Endometrial microvascular endothelial cells (primary cell): ENCODE results near the gene DYNC2I2. TPM values are rescaled to one million over a fixed set of nuclear protein-coding genes. Genes with fewer than 3 reads are reported as not detected.
"Not testable (repeated sequence)": the region's sequence is repeated elsewhere in the genome, so short reads cannot be mapped to it uniquely, and the experiment has no call there.

Source experiments
- in situ Hi-C: cut with HindIII; loops from 2 replicates; pipeline ENCODE4 v1.10.0; 2017; ENCODE audit warnings: low sequenced_read_pairs, low pct_unique_long_range_greater_than_20kb; ENCODE audit errors: inconsistent ontology term
- total RNA-seq: library from RNA; depleted of rRNA; stranded (reverse); fragments of >200 nt; gene quantifications from one replicate; pipeline ENCODE4 v1.2.3, GENCODE V29; 2015; ENCODE audit errors: inconsistent ontology term

The DYNC2I2 gene
- total RNA-seq, 1 donor from 2014 or later: 112 TPM

GRCh38 chr9:128688501-128689292 lies 32.0 kb upstream of the DYNC2I2 start, which contains the start of gene SET:
SET (plus strand) TSS chr9:128689222; CDS start chr9:128689583, 361 bp downstream.
- in situ Hi-C loops: no loop called here

- in situ Hi-C loops: no loop called here
Observed at GRCh38 chr9:128687453-128687852, 30.8 kb upstream of the DYNC2I2 start.

GRCh38 chr9:128685636-128686489 lies 29.2 kb upstream of the DYNC2I2 start:
- in situ Hi-C loops: no loop called here

- in situ Hi-C loops: no loop called here
Observed at GRCh38 chr9:128684325-128685199, 27.9 kb upstream of the DYNC2I2 start.

GRCh38 chr9:128684065-128684324 lies 27.3 kb upstream of the DYNC2I2 start:
- in situ Hi-C loops: no loop called here

GRCh38 chr9:128683340-128684064 lies 26.9 kb upstream of the DYNC2I2 start:
- in situ Hi-C loops: no loop called here

GRCh38 chr9:128677794-128678193 lies 21.1 kb upstream of the DYNC2I2 start:
- in situ Hi-C loops: no loop called here

GRCh38 chr9:128675382-128675781 lies 18.7 kb upstream of the DYNC2I2 start:
- in situ Hi-C loops: no loop called here

GRCh38 chr9:128669786-128670185 lies 13.1 kb upstream of the DYNC2I2 start:
- in situ Hi-C loops: no loop called here

GRCh38 chr9:128666481-128666941 lies 9.9 kb upstream of the DYNC2I2 start:
- in situ Hi-C loops: not testable (repeated sequence)

GRCh38 chr9:128657796-128658195 lies 1.1 kb upstream of the DYNC2I2 start:
- in situ Hi-C loops: no loop called here

- in situ Hi-C loops: no loop called here
Observed at GRCh38 chr9:128657344-128657704, 677 bp upstream of the DYNC2I2 start.

- in situ Hi-C loops: no loop called here
Observed at GRCh38 chr9:128654481-128654880, 2.2 kb downstream of the DYNC2I2 start.

GRCh38 chr9:128653908-128654307 lies 2.7 kb downstream of the DYNC2I2 start:
- in situ Hi-C loops: no loop called here

- in situ Hi-C loops: no loop called here
Observed at GRCh38 chr9:128651798-128652197, 4.8 kb downstream of the DYNC2I2 start.

- in situ Hi-C loops: not testable (repeated sequence)
Observed at GRCh38 chr9:128648206-128648605, 8.4 kb downstream of the DYNC2I2 start.

GRCh38 chr9:128643519-128644300 lies 12.9 kb downstream of the DYNC2I2 start:
- in situ Hi-C loops: no loop called here

GRCh38 chr9:128642675-128643245 lies 13.9 kb downstream of the DYNC2I2 start:
- in situ Hi-C loops: no loop called here
